Keratinocyte (primary cell): ENCODE measurements around the gene RGS7BP. TPM values are rescaled to one million over a fixed set of nuclear protein-coding genes. Genes with fewer than 3 reads are reported as not detected.

Source experiments
- DNase-seq: peaks from one replicate; pipeline ENCODE4 v3.0.0-alpha.2; 2011; ENCODE audit warnings: low read depth, missing footprints, low spot score
- FAIRE-seq: peaks from 2 replicates; lab custom pipeline; 2011; peaks lifted over from hg19 to GRCh38; lab: Jason Lieb, UNC
- H2AFZ ChIP-seq: 2 replicates; pipeline ENCODE4 v1.6.0; 2012; ENCODE audit warnings: low read length, control low read depth, inconsistent platforms; ENCODE audit not compliant: control insufficient read depth
- H3K27ac ChIP-seq: 2 replicates; pipeline ENCODE4 v1.5.1; 2011; ENCODE audit warnings: low read length; ENCODE audit not compliant: control insufficient read depth, insufficient read depth
- H3K27me3 ChIP-seq: 3 replicates; pipeline ENCODE4 v1.6.0; 2011; ENCODE audit warnings: low read length; ENCODE audit not compliant: control insufficient read depth, insufficient read depth; ENCODE audit errors: extremely low read depth
- H3K36me3 ChIP-seq, 2 experiments: 2 replicates in 1 of 2; 3 replicates in 1 of 2; pipeline ENCODE4 v1.5.1; 2011; ENCODE audit warnings: low read length in 2 of 2, mild to moderate bottlenecking in 1 of 2; ENCODE audit not compliant: control insufficient read depth in 2 of 2, insufficient read depth in 2 of 2; ENCODE audit errors: extremely low read depth in 1 of 2
- H3K4me1 ChIP-seq: 3 replicates; pipeline ENCODE4 v1.5.1; 2011; ENCODE audit warnings: low read length; ENCODE audit not compliant: control insufficient read depth, insufficient read depth; ENCODE audit errors: extremely low read depth
- H3K4me2 ChIP-seq: 3 replicates; pipeline ENCODE4 v1.6.0; 2011; ENCODE audit warnings: low read depth, low read length; ENCODE audit not compliant: control insufficient read depth, insufficient read depth; ENCODE audit errors: extremely low read depth
- H3K4me3 ChIP-seq, 3 experiments: fragments of 200-600 bp in 1 of 3; sonication (generic) in 1 of 3; 2 replicates in 2 of 3; 3 replicates in 1 of 3; pipeline ENCODE4 v1.5.1; 2011 to 2016; ENCODE audit warnings: low read length in 3 of 3, mild to moderate bottlenecking in 3 of 3, control low read depth in 2 of 3, inconsistent platforms in 1 of 3, low read depth in 1 of 3, mixed read lengths in 1 of 3, mixed run types in 1 of 3, moderate library complexity in 1 of 3; ENCODE audit not compliant: control insufficient read depth in 2 of 3, insufficient read depth in 2 of 3; ENCODE audit errors: extremely low read depth in 1 of 3
- H3K79me2 ChIP-seq: 2 replicates; pipeline ENCODE4 v1.6.0; 2012; ENCODE audit warnings: low read length; ENCODE audit not compliant: control insufficient read depth, insufficient read depth
- H3K9ac ChIP-seq: 3 replicates; pipeline ENCODE4 v1.6.0; 2011; ENCODE audit warnings: low read length; ENCODE audit not compliant: control insufficient read depth, insufficient read depth; ENCODE audit errors: extremely low read depth
- H3K9me1 ChIP-seq: 3 replicates; pipeline ENCODE4 v1.6.0; 2011; ENCODE audit warnings: low read length; ENCODE audit not compliant: control insufficient read depth, insufficient read depth; ENCODE audit errors: extremely low read depth
- H3K9me3 ChIP-seq: 2 replicates; pipeline ENCODE4 v1.5.1; 2012; ENCODE audit warnings: low read depth, low read length; ENCODE audit not compliant: control insufficient read depth
- H4K20me1 ChIP-seq: 3 replicates; pipeline ENCODE4 v1.6.0; 2011; ENCODE audit warnings: low read length; ENCODE audit not compliant: control insufficient read depth, insufficient read depth; ENCODE audit errors: extremely low read depth
- CTCF ChIP-seq, 3 experiments: IDR thresholded peaks in 1 of 3; conservative IDR thresholded peaks in 1 of 3; optimal IDR thresholded peaks in 1 of 3; 2 replicates in 2 of 3; 3 replicates in 1 of 3; pipeline versions ENCODE3 to v1.5.1; 2011; ENCODE audit warnings: low read length in 3 of 3, mild to moderate bottlenecking in 3 of 3, moderate library complexity in 2 of 3, control low read depth in 1 of 3, inconsistent platforms in 1 of 3; ENCODE audit not compliant: insufficient read depth in 2 of 3; ENCODE audit errors: extremely low read depth in 1 of 3
- EZH2 ChIP-seq: IDR thresholded peaks from one replicate; pipeline ENCODE4 v1.6.1; 2012; ENCODE audit warnings: inconsistent platforms, mild to moderate bottlenecking, low read length, moderate library complexity
- dilution Hi-C: fragments of 300-500 bp; cut with MboI; formaldehyde crosslinking; loops from one replicate; pipeline ENCODE4 v1.7.0; 2020; ENCODE audit warnings: low sequenced_read_pairs; ENCODE audit not compliant: extremely low pct_ligation_motif_present
- polyA plus RNA-seq, 5 experiments: library from polyadenylated mRNA; depleted of rRNA in 3 of 5; stranded (reverse) in 3 of 5; stranded (forward) in 1 of 5; unstranded in 1 of 5; fragments of >200 nt; gene quantifications; 1 replicate in 1 of 5; 2 replicates in 3 of 5; 3 replicates in 1 of 5; pipeline versions ENCODE4 v1.2.1 to v1.2.3, GENCODE V29; 2011 to 2012; ENCODE audit warnings: missing spikeins in 2 of 5, low read depth in 1 of 5, low replicate concordance in 1 of 5

The RGS7BP gene
- polyA plus RNA-seq, 1 donor (not counting 4 experiments of a cell fraction or from before 2014, with no cell fraction given), result not detected

- H4K20me1 ChIP-seq, result no peaks in the 10 kb centered on the region
- H3K4me2 ChIP-seq, result no peak overlapping the region
- no peak for FAIRE-seq
- H3K4me1 ChIP-seq, result no peaks in the 10 kb centered on the region
- dilution Hi-C loops, result no loop called here
- H3K36me3 ChIP-seq, result no peaks in the 10 kb centered on the region
- no peak for DNase-seq
- no peaks in the 10 kb centered on the region for H3K79me2 ChIP-seq
- no peak overlapping the region for H3K9ac ChIP-seq
- H3K9me1 ChIP-seq, result no peaks in the 10 kb centered on the region
- H3K27me3 ChIP-seq, result peaks cover 4% of the 10 kb centered on the region
- TF ChIP-seq EZH2, result no peak
- H3K27ac ChIP-seq, result no peak overlapping the region
- H3K4me3 ChIP-seq, result no peak overlapping the region
- no peaks in the 10 kb centered on the region for H3K9me3 ChIP-seq
- no peak overlapping the region for H2AFZ ChIP-seq
Observed at GRCh38 chr5:64592730-64593341, 87.0 kb downstream of the RGS7BP start.

- dilution Hi-C loops, result no loop called here
- peaks cover 4% of the 10 kb centered on the region for H3K27me3 ChIP-seq
Observed at GRCh38 chr5:64594025-64594424, 88.2 kb downstream of the RGS7BP start.

More at GRCh38 chr5:64594025-64594424, 88.2 kb downstream of the RGS7BP start:
- DNase-seq (no peak), FAIRE-seq (no peak)
- Histone ChIP-seq H3K9me1 (no peaks in the 10 kb centered on the region), H3K9me3 (no peaks in the 10 kb centered on the region), H3K4me2 (no peak overlapping the region), H2AFZ (no peak overlapping the region), H3K4me1 (no peaks in the 10 kb centered on the region), H3K27ac (no peak overlapping the region), H3K79me2 (no peaks in the 10 kb centered on the region), H3K9ac (no peak overlapping the region), H3K4me3 (no peak overlapping the region), H3K36me3 (no peaks in the 10 kb centered on the region), H4K20me1 (no peaks in the 10 kb centered on the region)
- TF ChIP-seq CTCF (optimal IDR thresholded peaks at IDR 0.05 in 1 of 3, IDR thresholded peaks at IDR 0.05 in 1 of 3, conservative IDR thresholded peaks at IDR 0.05 in 1 of 3; ENCODE audit: extremely low read depth in 1 of 3, insufficient read depth in 2 of 3, low read length in 3 of 3) (no peak), EZH2 (no peak)
